ENCODE measurements around the gene CYTH1. TPM values are rescaled to one million over a fixed set of nuclear protein-coding genes. Genes with fewer than 3 reads are reported as not detected.

The CYTH1 gene
- polyA plus RNA-seq, 1 of the 3 experiments (the other 2 are of a cell fraction), result 23.8 TPM

- H2AFZ ChIP-seq (ENCODE audit: low read depth), result no peak overlapping the region
- H3K36me3 ChIP-seq (replicated peaks in 1 of 2; ENCODE audit: control insufficient read depth in 1 of 2, insufficient read depth in 2 of 2, low read length in 1 of 2), result no peaks in the 10 kb centered on the region
- no peak overlapping the region for H3K4me3 ChIP-seq (ENCODE audit: low read depth in 2 of 2, low read length in 1 of 2)
- H3K27ac ChIP-seq (ENCODE audit: low read depth in 2 of 2, low read length in 1 of 2), result no peak overlapping the region
- DNase-seq, result no peak
- H3K9me2 ChIP-seq, result no peaks in the 10 kb centered on the region
- H3K4me2 ChIP-seq, result no peak overlapping the region
- H3K79me2 ChIP-seq (ENCODE audit: insufficient read depth), result peaks cover 12% of the 10 kb centered on the region
- no peaks in the 10 kb centered on the region for H3K9me3 ChIP-seq
- no peaks in the 10 kb centered on the region for H3K27me3 ChIP-seq (ENCODE audit: insufficient read depth)
- WGBS (ENCODE audit: low lambda C conversion rate), result 100% methylated on average over 1 of the region's 1 CpG
- H3K9ac ChIP-seq, result no peak overlapping the region
- POLR2A ChIA-PET, result no interaction called here
- no peak for TF ChIP-seq GATA2 (CRISPR knock-in tag; IDR thresholded peaks at IDR 0.05)
- TF ChIP-seq USF1 (IDR thresholded peaks at IDR 0.05; ENCODE audit: borderline replicate concordance, low read depth), result no peak
- no peak for TF ChIP-seq MEF2A (IDR thresholded peaks at IDR 0.05; ENCODE audit: borderline replicate concordance, low read depth)
- TF ChIP-seq IRF3 (IDR thresholded peaks at IDR 0.05; ENCODE audit: low read depth, low read length), result no peak
- no peak for TF ChIP-seq RFX5 (IDR thresholded peaks at IDR 0.05; ENCODE audit: low read length)
- TF ChIP-seq TCF12 (IDR thresholded peaks at IDR 0.05), result no peak
- no peak for TF ChIP-seq POLR2AphosphoS5 (IDR thresholded peaks at IDR 0.05; ENCODE audit: low read depth, low read length)
- TF ChIP-seq RXRA (IDR thresholded peaks at IDR 0.05; ENCODE audit: borderline replicate concordance, low read depth), result no peak
- TF ChIP-seq PBX3 (IDR thresholded peaks at IDR 0.05), result no peak
- TF ChIP-seq USF2 (IDR thresholded peaks at IDR 0.05; ENCODE audit: borderline replicate concordance, low read depth, low read length), result no peak
- H3K4me1 ChIP-seq (ENCODE audit: control insufficient read depth in 1 of 2, insufficient read depth in 2 of 2, low read depth in 1 of 2, low read length in 1 of 2), result peaks cover 10 to 15% of the 10 kb centered on the region in 2 experiments; a peak in 2 of 4 replicates
- peaks cover 33% of the 10 kb centered on the region for H3F3A ChIP-seq (replicated peaks; ENCODE audit: insufficient read depth)
- CTCF ChIA-PET, result interaction anchor here (1.0 to 4.8 kb wide), 4 partner anchors 16 to 288 kb away, joined by 3 to 30 read pairs (median 8); no protein-coding TSS in a partner anchor
- H4K20me1 ChIP-seq (ENCODE audit: insufficient read depth), result no peaks in the 10 kb centered on the region
These were observed 3.6 kb upstream of the CYTH1 start for GRCh38 chr17:78785663-78786057.

- ChIA-PET POLR2A (interaction anchor here (0.7 kb wide), 1 partner anchor 81 kb away, joined by 3 read pairs; no protein-coding TSS in a partner anchor), CTCF (interaction anchor here (1.0 to 4.8 kb wide), 6 partner anchors 16 to 287 kb away, joined by 3 to 30 read pairs (median 4); no protein-coding TSS in a partner anchor)
- Histone ChIP-seq H3K4me2 (no peak overlapping the region), H3K9me3 (no peaks in the 10 kb centered on the region), H2AFZ (ENCODE audit: low read depth) (no peak overlapping the region), H3K36me3 (replicated peaks in 1 of 2; ENCODE audit: control insufficient read depth in 1 of 2, insufficient read depth in 2 of 2, low read length in 1 of 2) (no peaks in the 10 kb centered on the region), H3K79me2 (ENCODE audit: insufficient read depth) (peaks cover 17% of the 10 kb centered on the region), H3K27me3 (ENCODE audit: insufficient read depth) (no peaks in the 10 kb centered on the region), H3K9me2 (no peaks in the 10 kb centered on the region), H3K4me3 (ENCODE audit: low read depth in 2 of 2, low read length in 1 of 2) (no peak overlapping the region), H3K27ac (ENCODE audit: low read depth in 2 of 2, low read length in 1 of 2) (no peak overlapping the region), H4K20me1 (ENCODE audit: insufficient read depth) (peaks cover 1% of the 10 kb centered on the region; the same call in 1 of the 2 replicates), H3K4me1 (ENCODE audit: control insufficient read depth in 1 of 2, insufficient read depth in 2 of 2, low read depth in 1 of 2, low read length in 1 of 2) (peaks cover 10 to 11% of the 10 kb centered on the region in 2 experiments; a peak in 2 of 4 replicates), H3K9ac (no peak overlapping the region), H3F3A (replicated peaks; ENCODE audit: insufficient read depth) (peaks cover 28% of the 10 kb centered on the region)
- no peak for DNase-seq
- 95% methylated on average over 12 of the region's 12 CpGs for WGBS (ENCODE audit: low lambda C conversion rate)
- TF ChIP-seq RXRA (IDR thresholded peaks at IDR 0.05; ENCODE audit: borderline replicate concordance, low read depth), result no peak
- TF ChIP-seq MXI1 (IDR thresholded peaks at IDR 0.05; ENCODE audit: low read depth, low read length), result no peak
- TF ChIP-seq RFX5 (IDR thresholded peaks at IDR 0.05; ENCODE audit: low read length), result no peak
- no peak for TF ChIP-seq SIN3A (IDR thresholded peaks at IDR 0.05; ENCODE audit: borderline replicate concordance, low read depth, low read length)
- no peak for TF ChIP-seq ZBTB33 (IDR thresholded peaks at IDR 0.05; ENCODE audit: borderline replicate concordance, low read depth)
- no peak for TF ChIP-seq PBX3 (IDR thresholded peaks at IDR 0.05)
- no peak for TF ChIP-seq IRF3 (IDR thresholded peaks at IDR 0.05; ENCODE audit: low read depth, low read length)
- TF ChIP-seq SMC3 (IDR thresholded peaks at IDR 0.05; ENCODE audit: low read depth, low read length), result no peak
- no peak for TF ChIP-seq FOXJ3 (CRISPR knock-in tag; IDR thresholded peaks at IDR 0.05)
These were observed 3.1 kb upstream of the CYTH1 start for GRCh38 chr17:78785011-78785662.
